ENCODE data around the gene WWC2.
"Not testable (repeated sequence)": the region's sequence is repeated elsewhere in the genome, so short reads cannot be mapped to it uniquely, and the experiment has no call there.

Gene WWC2

GRCh38 chr4:183312841-183313240, 213.8 kb downstream of the WWC2 start:
- no peak for FAIRE-seq

DNA sequence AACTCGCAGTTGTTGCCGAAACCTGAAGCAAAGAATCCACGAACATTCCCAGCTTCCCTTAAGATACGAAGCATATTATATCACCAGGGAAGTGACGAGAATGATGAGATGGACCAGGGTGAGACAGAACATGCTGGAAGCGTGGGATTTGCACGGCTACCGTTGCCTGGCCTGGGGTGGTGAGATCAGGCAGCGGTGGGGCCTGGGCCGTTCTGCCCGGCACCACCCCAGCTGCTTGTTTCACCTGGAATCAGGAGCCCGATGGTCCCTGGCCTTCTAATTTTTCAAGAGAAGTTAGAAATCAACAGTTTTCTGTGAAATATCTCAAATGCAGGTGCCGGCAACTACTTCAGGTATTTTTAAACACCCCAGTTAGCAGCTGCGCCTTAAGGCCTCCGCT, 215.3 kb downstream of the WWC2 start:
- no peak for FAIRE-seq

GRCh38 chr4:183314806-183315205, 215.7 kb downstream of the WWC2 start:
- FAIRE-seq: no peak

GRCh38 chr4:183318656-183319055, 219.6 kb downstream of the WWC2 start:
- no peak for FAIRE-seq

- no peak for FAIRE-seq
Observed at GRCh38 chr4:183320211-183321059, 221.4 kb downstream of the WWC2 start, which contains the start of gene CLDN22. Gene CLDN22 (minus strand): TSS chr4:183320276. CDS start chr4:183320218, 58 bp downstream.

GRCh38 chr4:183321079-183321478, 222.0 kb downstream of the WWC2 start:
- no peak for FAIRE-seq

DNA sequence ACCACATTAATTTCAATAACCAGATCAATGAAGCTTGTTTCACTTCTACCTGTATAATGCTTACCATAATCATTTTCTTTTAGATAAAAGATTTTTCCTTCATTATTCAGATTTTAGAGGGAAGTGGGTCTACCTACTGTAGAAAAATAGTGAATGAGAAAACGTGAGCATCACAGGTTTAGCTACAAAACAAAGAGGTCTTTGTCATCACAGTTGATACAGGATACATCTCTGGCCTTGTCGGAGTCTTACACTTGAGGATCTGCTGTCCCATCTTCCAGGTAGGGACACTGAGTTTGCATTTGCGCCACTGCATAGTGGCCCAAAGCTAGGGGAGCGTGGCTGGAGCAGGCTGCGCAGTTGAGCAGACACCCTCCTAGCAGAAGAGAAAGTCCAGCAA, 222.5 kb downstream of the WWC2 start:
- no peak for FAIRE-seq

- FAIRE-seq: no peak
Observed at GRCh38 chr4:183322326-183322725, 223.3 kb downstream of the WWC2 start, which contains the start of gene CLDN24. Gene CLDN24 (minus strand): TSS chr4:183322426. CDS start chr4:183322426, 0 bp downstream.

GRCh38 chr4:183323295-183323694, 224.2 kb downstream of the WWC2 start:
- FAIRE-seq: no peak

- not testable (repeated sequence) for FAIRE-seq
Observed at GRCh38 chr4:183324056-183324455, 225.0 kb downstream of the WWC2 start.

- FAIRE-seq: no peak
Observed at GRCh38 chr4:183324619-183325018, 225.6 kb downstream of the WWC2 start.

GRCh38 chr4:183326387-183326786, 227.3 kb downstream of the WWC2 start:
- FAIRE-seq: not testable (repeated sequence)

DNA sequence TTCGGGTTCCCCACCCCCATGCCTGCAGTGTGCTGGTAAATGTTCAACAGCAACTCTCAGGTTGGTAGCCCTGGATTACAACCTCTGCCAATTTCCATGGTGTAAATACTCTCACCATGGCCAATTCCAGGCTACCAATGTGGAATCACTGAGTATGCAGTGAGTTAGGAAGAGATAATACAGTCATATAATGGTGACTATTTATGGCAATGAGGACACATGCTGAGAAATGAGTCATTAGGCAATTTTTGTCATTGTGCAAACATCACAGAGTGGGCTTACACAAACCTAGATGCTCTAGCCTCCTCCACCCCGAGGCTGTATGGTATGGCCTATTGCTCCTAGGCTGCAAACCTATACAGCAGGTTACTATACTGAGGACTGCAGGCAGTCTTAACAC, 227.8 kb downstream of the WWC2 start:
- no peak for FAIRE-seq

DNA sequence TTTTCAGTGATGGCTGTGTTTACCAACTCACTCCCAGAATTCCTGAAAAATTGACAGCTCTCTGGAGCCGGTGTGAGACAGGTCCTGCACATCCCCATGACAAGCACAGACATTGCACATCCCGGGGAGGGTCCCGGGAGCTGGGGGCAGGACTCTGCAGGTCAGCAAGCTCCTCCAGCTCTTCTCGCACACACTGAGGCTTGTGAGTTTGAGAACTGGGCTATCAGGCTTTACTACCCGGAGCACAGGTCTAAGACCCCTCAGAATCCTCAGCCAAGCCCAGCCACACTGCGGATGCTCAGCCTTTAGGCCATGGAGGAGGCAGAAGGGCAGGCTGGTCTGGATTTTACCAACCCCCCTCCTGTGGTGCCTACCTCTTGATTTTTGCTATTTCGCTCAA, 228.8 kb downstream of the WWC2 start:
- no peak for FAIRE-seq

DNA sequence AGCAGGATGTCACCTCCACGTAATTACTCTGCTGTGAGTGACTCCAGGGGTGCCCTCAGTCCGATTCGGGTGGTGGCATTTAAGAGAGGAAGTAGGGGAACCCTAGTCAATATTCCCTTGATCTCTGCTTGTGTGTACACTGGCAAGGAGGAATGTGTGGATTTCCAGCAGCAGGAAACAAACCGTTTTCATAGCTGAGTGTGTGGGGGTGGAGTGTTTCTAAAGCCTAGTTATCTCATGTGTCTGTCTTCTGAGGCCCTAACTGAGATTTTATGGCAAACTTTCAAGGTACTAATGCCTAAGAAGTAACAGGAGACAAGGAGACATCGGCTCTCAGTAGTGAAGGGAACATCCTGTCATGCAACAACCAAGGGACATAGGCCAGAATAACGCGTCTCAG, 229.8 kb downstream of the WWC2 start:
- no peak for FAIRE-seq

DNA sequence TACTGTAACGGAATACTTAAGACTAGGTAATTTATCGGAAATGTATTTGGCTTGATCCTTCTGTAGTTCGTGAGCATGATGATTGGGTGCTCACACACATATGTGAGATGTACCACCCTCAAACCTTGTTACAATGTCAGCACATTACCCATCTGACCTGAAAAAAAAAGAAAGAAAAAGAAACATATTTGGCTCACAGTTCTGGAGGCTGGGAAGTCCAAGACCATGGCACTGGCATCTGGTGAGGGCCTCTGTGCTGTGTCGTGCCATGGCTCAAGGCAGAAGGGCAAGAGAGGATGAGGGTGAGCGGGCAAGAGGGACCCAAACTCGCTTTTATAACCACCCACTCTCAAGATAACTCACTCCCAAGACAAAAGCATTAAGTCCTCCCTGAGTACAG, 230.2 kb downstream of the WWC2 start:
- no peak for FAIRE-seq

GRCh38 chr4:183329954-183330742, 231.1 kb downstream of the WWC2 start:
- FAIRE-seq: no peak

DNA sequence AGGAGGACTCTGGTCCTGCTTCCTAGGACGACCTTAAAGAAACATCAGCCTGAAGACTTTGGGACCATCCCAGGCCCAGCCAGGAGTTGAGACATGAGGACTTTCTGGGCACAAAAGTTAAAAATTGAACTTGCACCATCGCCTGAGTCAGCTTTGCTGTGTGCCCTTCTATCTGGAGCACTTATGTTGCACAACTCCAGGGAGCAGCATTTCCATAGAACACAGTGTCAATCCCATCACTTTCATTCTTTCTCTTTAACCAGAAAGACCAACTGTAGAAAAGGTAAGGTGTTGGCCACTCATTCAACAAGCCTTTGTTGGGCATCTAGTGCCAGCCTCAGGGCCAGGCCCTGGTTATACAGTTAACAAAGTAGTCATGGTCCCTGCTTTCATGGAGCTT, 231.8 kb downstream of the WWC2 start:
- FAIRE-seq: no peak

GRCh38 chr4:183332447-183332846, 233.4 kb downstream of the WWC2 start:
- FAIRE-seq: no peak

DNA sequence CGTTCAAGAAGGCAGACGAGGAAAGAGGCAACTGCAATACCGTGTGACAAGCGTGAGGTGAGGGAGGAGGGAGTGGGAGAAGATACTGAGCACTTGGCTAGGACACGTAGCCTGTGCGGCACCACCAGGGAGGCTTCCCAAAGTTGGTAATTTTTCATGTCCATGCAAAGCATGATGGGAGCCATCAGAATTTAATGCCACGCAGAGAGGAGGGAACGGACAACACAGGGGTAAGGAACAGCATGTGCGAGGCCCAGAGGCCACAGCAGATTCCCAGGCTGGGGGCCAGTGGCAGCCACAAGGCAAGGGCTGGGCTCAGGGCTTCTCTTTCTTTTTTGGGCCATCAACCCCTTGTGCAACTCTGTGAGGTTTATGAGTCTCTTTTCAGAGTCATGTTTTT, 234.1 kb downstream of the WWC2 start:
- FAIRE-seq: no peak

- no peak for FAIRE-seq
Observed at GRCh38 chr4:183333983-183334382, 234.9 kb downstream of the WWC2 start.

DNA sequence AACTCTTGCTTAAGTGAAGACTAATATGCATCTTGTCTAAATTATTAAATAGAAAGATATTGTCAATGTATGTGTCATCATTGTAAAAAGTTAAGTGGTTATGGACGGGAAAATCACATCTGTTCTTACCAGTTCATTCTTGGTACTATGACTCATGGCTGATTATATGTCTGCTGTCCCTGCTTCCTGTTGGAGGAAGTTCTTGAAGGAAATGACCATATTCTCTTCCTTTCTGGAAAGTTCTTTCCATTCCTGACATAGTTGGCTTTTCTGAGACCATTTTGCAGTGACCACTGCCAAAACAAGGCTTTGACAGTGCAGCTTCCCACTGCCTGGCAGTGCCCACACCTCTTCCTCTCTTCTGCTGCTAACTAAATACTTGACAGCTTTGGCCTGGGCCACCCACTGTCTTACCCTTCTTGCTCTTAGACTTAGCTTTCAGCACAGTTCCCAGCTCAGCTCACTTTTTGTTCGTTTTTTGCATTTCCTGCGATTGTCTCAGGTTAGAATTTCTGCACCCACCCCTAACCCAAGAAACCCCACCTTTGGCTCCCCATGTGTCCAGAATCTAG, 236.4 kb downstream of the WWC2 start:
- no peak for FAIRE-seq

DNA sequence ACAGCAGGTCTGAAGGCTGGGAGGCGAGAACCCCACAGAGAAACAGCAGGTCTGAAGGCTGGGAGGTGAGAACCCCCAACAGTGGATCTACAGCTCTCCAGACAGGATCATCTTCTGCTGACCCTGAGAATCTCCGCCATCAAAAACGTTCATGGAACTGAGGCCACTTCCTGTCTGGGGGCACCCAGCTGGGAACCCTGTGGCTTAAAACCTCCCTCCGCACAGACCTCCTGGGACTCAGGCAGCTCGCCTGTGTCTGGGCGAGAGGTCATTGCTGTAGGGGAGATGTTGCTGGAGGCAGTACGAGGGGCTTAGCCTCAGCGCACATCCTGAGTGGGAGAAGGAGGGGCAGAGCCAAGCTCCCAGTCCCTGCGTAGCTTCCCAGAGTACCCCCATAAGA, 238.3 kb downstream of the WWC2 start:
- no peak for FAIRE-seq

DNA sequence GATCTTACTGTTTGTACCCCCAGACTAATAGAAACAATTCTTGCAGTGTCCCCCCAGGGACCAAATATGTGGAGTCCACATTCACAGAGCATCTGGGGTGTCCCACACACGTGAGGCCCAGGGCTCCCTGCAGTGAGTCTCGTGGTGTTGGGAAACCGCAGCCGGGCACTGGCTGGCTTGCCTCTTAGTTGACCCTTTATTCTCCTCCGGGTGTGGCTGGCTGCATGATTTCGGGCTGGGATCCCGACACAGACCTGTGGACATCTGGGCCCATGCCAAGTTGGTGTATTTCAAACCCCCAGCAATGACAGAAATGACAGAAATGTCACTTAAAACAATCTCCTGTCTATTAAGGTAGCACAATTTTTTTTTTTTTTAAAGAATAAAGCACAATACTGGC, 238.8 kb downstream of the WWC2 start:
- FAIRE-seq: no peak

All from islet of Langerhans (tissue), 1 donor.